HFF-Myc (cell line): ENCODE data around the gene PKD2.

Source experiments
- DNase-seq: peaks from one replicate; pipeline ENCODE4 v3.0.0-alpha.2; 2011; ENCODE audit warnings: low read depth; ENCODE audit errors: extremely low read depth
- H3K4me3 ChIP-seq: replicated peaks from 2 replicates; pipeline ENCODE4 v1.5.1; 2011; ENCODE audit warnings: low read depth, mild to moderate bottlenecking, control low read depth, low read length
- CTCF ChIP-seq: IDR thresholded peaks from 2 replicates; pipeline ENCODE4 v1.5.1; 2012; ENCODE audit warnings: mild to moderate bottlenecking, low read depth, low read length, control low read depth; ENCODE audit errors: missing control alignments

PKD2 gene

GRCh38 chr4:88007304-88008121, at the start of gene PKD2:
TSS of gene PKD2 (plus strand) at chr4:88007635. CDS start at chr4:88007734, 99 bp downstream.
- no peak for TF ChIP-seq CTCF
- DNase-seq, result no peak
- peak within 1 kb of the TSS; percentile 51 for H3K4me3 ChIP-seq

GRCh38 chr4:87961993-87962392, 45.4 kb upstream of the PKD2 start:
- no peak for DNase-seq
- no peak for TF ChIP-seq CTCF
- H3K4me3 ChIP-seq, result no peak overlapping the region

GRCh38 chr4:87962398-87963146, 44.9 kb upstream of the PKD2 start:
- no peak for TF ChIP-seq CTCF
- DNase-seq, result no peak
- H3K4me3 ChIP-seq, result no peak overlapping the region

GRCh38 chr4:87965501-87965975, 41.9 kb upstream of the PKD2 start:
- no peak for TF ChIP-seq CTCF
- no peak for DNase-seq

GRCh38 chr4:87966095-87966496, 41.3 kb upstream of the PKD2 start:
- no peak for DNase-seq
- H3K4me3 ChIP-seq, result no peak overlapping the region
- no peak for TF ChIP-seq CTCF

More at GRCh38 chr4:87965501-87965975, 41.9 kb upstream of the PKD2 start:
- no peak overlapping the region for H3K4me3 ChIP-seq

GRCh38 chr4:87967193-87967592, 40.2 kb upstream of the PKD2 start:
- H3K4me3 ChIP-seq, result no peak overlapping the region
- no peak for TF ChIP-seq CTCF
- DNase-seq, result no peak
